ENCODE data around the gene ACADSB.

DNA sequence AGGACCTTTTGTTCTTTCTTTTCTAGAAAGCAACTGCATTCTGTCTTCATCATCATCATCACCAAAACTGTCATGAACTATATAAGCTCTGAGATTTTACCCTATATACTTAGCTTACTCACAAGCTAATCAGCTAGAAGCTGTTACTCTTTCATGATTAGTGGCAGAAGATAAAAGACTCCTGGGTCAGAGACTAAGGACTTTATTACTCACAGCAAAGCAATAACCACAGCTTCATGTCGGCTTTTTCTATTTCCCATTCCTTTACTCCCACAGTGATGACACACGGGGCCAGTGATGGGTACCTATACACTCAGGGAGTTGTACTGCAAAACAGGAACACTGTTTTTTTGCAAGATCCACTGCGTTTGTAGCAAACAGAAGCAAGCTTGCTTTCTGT is 46.4 kb upstream of the ACADSB start:
- TF ChIP-seq CTCF (conservative IDR thresholded peaks at IDR 0.05 in 1 of 2, IDR thresholded peaks at IDR 0.05 in 1 of 2; ENCODE audit: extremely low read depth in 1 of 2, insufficient read depth in 1 of 2, low read depth in 1 of 2, low read length in 2 of 2) (no peak), EZH2 (IDR thresholded peaks at IDR 0.05; ENCODE audit: borderline replicate concordance, low read length) (no peak)
